GM08714 (cell line): ENCODE results near the gene KIAA0825.

ENCODE experiments used
- H3K4me3 ChIP-seq: fragments of 200-500 bp; sonication (Bioruptor generic); 2 replicates; pipeline ENCODE4 v1.5.1; 2014; ENCODE audit warnings: mild to moderate bottlenecking, low read length, inconsistent platforms
- ZNF274 ChIP-seq: IDR thresholded peaks from 2 replicates; pipeline ENCODE4 v1.6.1; 2012; ENCODE audit warnings: mild to moderate bottlenecking, low read depth, low read length

KIAA0825 gene

GRCh38 chr5:94618493-94619328 lies at the start of gene KIAA0825, which contains the start of gene SLF1:
Gene KIAA0825, minus strand, starts transcription at chr5:94618604. Its CDS starts 81,478 bp downstream, at chr5:94537126.
Gene SLF1, plus strand, starts transcription at chr5:94618669. Its CDS starts 10,142 bp downstream, at chr5:94628811.
- no peak for TF ChIP-seq ZNF274
- H3K4me3 ChIP-seq: peak within 1 kb of the TSS; percentile 75

GRCh38 chr5:94667937-94668336 lies 49.5 kb upstream of the KIAA0825 start:
- no peak overlapping the region for H3K4me3 ChIP-seq
- TF ChIP-seq ZNF274: no peak

- H3K4me3 ChIP-seq: no peak overlapping the region
- no peak for TF ChIP-seq ZNF274
Measured at GRCh38 chr5:94661086-94661485, 42.7 kb upstream of the KIAA0825 start.

- no peak for TF ChIP-seq ZNF274
- H3K4me3 ChIP-seq: no peak overlapping the region
Measured at GRCh38 chr5:94660506-94660905, 42.1 kb upstream of the KIAA0825 start.

- no peak overlapping the region for H3K4me3 ChIP-seq
- TF ChIP-seq ZNF274: no peak
Measured at GRCh38 chr5:94658272-94658671, 39.9 kb upstream of the KIAA0825 start.

- H3K4me3 ChIP-seq: no peak overlapping the region
- TF ChIP-seq ZNF274: no peak
Measured at GRCh38 chr5:94649874-94650273, 31.5 kb upstream of the KIAA0825 start.

GRCh38 chr5:94646758-94647157 lies 28.4 kb upstream of the KIAA0825 start:
- H3K4me3 ChIP-seq: no peak overlapping the region
- TF ChIP-seq ZNF274: no peak

- no peak for TF ChIP-seq ZNF274
- H3K4me3 ChIP-seq: no peak overlapping the region
Measured at GRCh38 chr5:94645053-94645452, 26.6 kb upstream of the KIAA0825 start.

- no peak overlapping the region for H3K4me3 ChIP-seq
- no peak for TF ChIP-seq ZNF274
Measured at GRCh38 chr5:94640176-94640575, 21.8 kb upstream of the KIAA0825 start.

GRCh38 chr5:94632024-94632423 lies 13.6 kb upstream of the KIAA0825 start:
- H3K4me3 ChIP-seq: peak overlapping the region; percentile 67; the same call in 1 of the 2 replicates
- no peak for TF ChIP-seq ZNF274

GRCh38 chr5:94627191-94627590 lies 8.8 kb upstream of the KIAA0825 start:
- TF ChIP-seq ZNF274: no peak
- H3K4me3 ChIP-seq: no peak overlapping the region

GRCh38 chr5:94623877-94624276 lies 5.5 kb upstream of the KIAA0825 start:
- H3K4me3 ChIP-seq: peak overlapping the region; percentile 11; the same call in 1 of the 2 replicates
- no peak for TF ChIP-seq ZNF274

- no peak for TF ChIP-seq ZNF274
Measured at GRCh38 chr5:94623011-94623410, 4.6 kb upstream of the KIAA0825 start.

GRCh38 chr5:94621763-94622162 lies 3.4 kb upstream of the KIAA0825 start:
- no peak for TF ChIP-seq ZNF274
- no peak overlapping the region for H3K4me3 ChIP-seq

More at GRCh38 chr5:94623011-94623410, 4.6 kb upstream of the KIAA0825 start:
- H3K4me3 ChIP-seq: no peak overlapping the region

- TF ChIP-seq ZNF274: no peak
- H3K4me3 ChIP-seq: no peak overlapping the region
Measured at GRCh38 chr5:94620256-94620655, 1.9 kb upstream of the KIAA0825 start.
